GM12878 (cell line): ENCODE data around the gene DNASE1L3. TPM values are rescaled to one million over a fixed set of nuclear protein-coding genes. Genes with fewer than 3 reads are reported as not detected.

Experiments
- ATAC-seq: fragments of 200-7000 bp; cut with Tn5 transposase; 3 replicates; pipeline ENCODE4 v1.9.1; 2020; ENCODE audit warnings: mild to moderate bottlenecking, moderate library complexity
- BruUV-seq: library from RNA; stranded (reverse); fragments of 400-500 nt; replicated peaks from 2 replicates; lab custom pipeline; 2021; lab: Mats Ljungman, UMichigan
- CTCF ChIA-PET: fragments of 300-600 bp; sonication (Branson Sonifier 250); formaldehyde crosslinking; extraction: SDS; loops from one replicate; lab custom pipeline; 2021; ENCODE audit warnings: inconsistent platforms; lab: Yijun Ruan, JAX
- POLR2A ChIA-PET: fragments of 350-600 bp; formaldehyde crosslinking; extraction: SDS; loops from one replicate; lab custom pipeline; 2021; ENCODE audit warnings: inconsistent platforms; lab: Charles Lee
- RAD21 ChIA-PET: fragments of 300-600 bp; sonication (Branson Sonifier 250); formaldehyde crosslinking; loops from one replicate; lab custom pipeline; 2023; ENCODE audit warnings: antibody characterized with exemption; ENCODE audit not compliant: unreplicated experiment; lab: Charles Lee
- SMC1A ChIA-PET: fragments of 300-600 bp; sonication (Branson Sonifier 250); formaldehyde crosslinking; loops from one replicate; lab custom pipeline; 2023; ENCODE audit not compliant: unreplicated experiment, uncharacterized antibody; lab: Charles Lee
- DNase-seq: peaks from one replicate; pipeline ENCODE4 v3.0.0-alpha.2; 2011; ENCODE audit warnings: low read depth, low spot score
- FAIRE-seq: peaks from 3 replicates; lab custom pipeline; 2011; peaks lifted over from hg19 to GRCh38; lab: Jason Lieb, UNC
- H2AFZ ChIP-seq: 2 replicates; pipeline ENCODE4 v1.6.0; 2011; ENCODE audit warnings: low read depth, low read length, control low read depth; ENCODE audit not compliant: control insufficient read depth
- H3K27ac ChIP-seq: 2 replicates; pipeline ENCODE4 v1.5.1; 2011; ENCODE audit warnings: control low read depth; ENCODE audit not compliant: control insufficient read depth, insufficient read depth
- H3K27me3 ChIP-seq, 2 experiments: replicated peaks in 1 of 2; 2 replicates each; pipeline versions ENCODE4 v1.6.0 to v1.6.1; 2011; ENCODE audit warnings: low read length in 1 of 2; ENCODE audit not compliant: control insufficient read depth in 2 of 2, insufficient read depth in 2 of 2
- H3K36me3 ChIP-seq, 2 experiments: 2 replicates each; pipeline ENCODE4 v1.5.1; 2011; ENCODE audit warnings: low read length in 1 of 2; ENCODE audit not compliant: control insufficient read depth in 2 of 2, insufficient read depth in 2 of 2
- H3K4me1 ChIP-seq: 2 replicates; pipeline ENCODE4 v1.6.1; 2011; ENCODE audit warnings: mild to moderate bottlenecking, low read length, moderate library complexity, mixed read lengths; ENCODE audit not compliant: control insufficient read depth, insufficient read depth
- H3K4me2 ChIP-seq: 2 replicates; pipeline ENCODE4 v1.6.0; 2011; ENCODE audit warnings: control low read depth; ENCODE audit not compliant: control insufficient read depth, insufficient read depth
- H3K4me3 ChIP-seq: fragments of 200-600 bp; sonication (generic); 2 replicates; pipeline ENCODE4 v1.5.1; 2016
- H3K79me2 ChIP-seq: 2 replicates; pipeline ENCODE4 v1.6.0; 2011; ENCODE audit warnings: low read length; ENCODE audit not compliant: control insufficient read depth, insufficient read depth
- H3K9ac ChIP-seq: 2 replicates; pipeline ENCODE4 v1.8.0; 2011; ENCODE audit warnings: low read length, control low read depth, mixed read lengths; ENCODE audit not compliant: control insufficient read depth, insufficient read depth
- H3K9me3 ChIP-seq: replicated peaks from 3 replicates; pipeline ENCODE4 v1.5.1; 2011; ENCODE audit warnings: mild to moderate bottlenecking, low read length; ENCODE audit not compliant: control insufficient read depth, insufficient read depth
- H4K20me1 ChIP-seq: 2 replicates; pipeline ENCODE4 v1.6.0; 2011; ENCODE audit not compliant: control insufficient read depth, insufficient read depth
- HCFC1 ChIP-seq: fragments of 150-350 bp; IDR thresholded peaks from 2 replicates; pipeline ENCODE4 v1.6.1; 2014; ENCODE audit warnings: low read length
- NBN ChIP-seq: fragments of 450-650 bp; IDR thresholded peaks from 2 replicates; pipeline ENCODE4 v1.6.1; 2016
- NR2C1 ChIP-seq: fragments of 450-650 bp; IDR thresholded peaks from 2 replicates; pipeline ENCODE4 v1.6.1; 2017; ENCODE audit warnings: antibody characterized with exemption, mild to moderate bottlenecking, moderate library complexity
- PAX5 ChIP-seq: IDR thresholded peaks from 2 replicates; pipeline ENCODE4 v1.6.1; 2011; ENCODE audit warnings: low read depth, low read length, borderline replicate concordance
- SMAD1 ChIP-seq: fragments of 450-650 bp; IDR thresholded peaks from 2 replicates; pipeline ENCODE4 v1.6.1; 2018; ENCODE audit warnings: mild to moderate bottlenecking, low read depth; ENCODE audit not compliant: partially characterized antibody
- WGBS: methylation state at CpG from one replicate; pipeline ENCODE4 v1.1.6; 2016; ENCODE audit warnings: low lambda C conversion rate; ENCODE audit not compliant: insufficient replicate concordance, insufficient coverage; ENCODE audit errors: missing lambda C conversion rate; 5-methylcytosine and 5-hydroxymethylcytosine counted together
- in situ Hi-C: fragments of 300-500 bp; cut with MboI; formaldehyde crosslinking; loops from 9 replicates; pipeline ENCODE4 v1.14.3; 2018; ENCODE audit warnings: mixed read lengths
- intact Hi-C: fragments of 100-400 bp; cut with micrococcal nuclease; formaldehyde crosslinking; loops from one replicate; pipeline ENCODE4 v1.14.2; 2022; ENCODE audit not compliant: unreplicated experiment
- polyA plus RNA-seq, 11 experiments: library from polyadenylated mRNA; depleted of rRNA in 4 of 11; unstranded in 6 of 11; stranded (reverse) in 5 of 11; fragments of >200 nt; fragmentation: Nextera tagmentation in 4 of 11; fragmentation: Illumina TruSeq in 1 of 11; extraction: Ambion mirVana in 4 of 11; extraction: Trizol in 1 of 11; gene quantifications; 1 replicate in 1 of 11; 2 replicates in 10 of 11; pipeline versions ENCODE4 v1.2.1 to v1.2.3, GENCODE V29; 2011 to 2016; ENCODE audit warnings: inconsistent platforms in 2 of 11, missing spikeins in 2 of 11, low read depth in 1 of 11
- total RNA-seq, 4 experiments: library from RNA; depleted of rRNA in 3 of 4; stranded (reverse); fragments of >200 nt in 3 of 4; fragmentation: Illumina TruSeq in 1 of 4; extraction: Trizol in 1 of 4; gene quantifications; 2 replicates each; pipeline versions ENCODE4 v1.2.1 to v1.2.3, GENCODE V29; 2013 to 2021
- TF ChIP-seq, protein P1 (sequence below): fragments of 150-350 bp; IDR thresholded peaks from 2 replicates; pipeline ENCODE4 v1.6.1; 2014; ENCODE audit warnings: mild to moderate bottlenecking, low read depth, low read length
- TF ChIP-seq, protein P2 (sequence below): IDR thresholded peaks from 2 replicates; pipeline ENCODE4 v1.6.1; 2012; ENCODE audit warnings: improper control_type of control experiment, low read depth, low read length; ENCODE audit not compliant: insufficient replicate concordance

DNASE1L3 gene
- total and polyA plus RNA-seq, 10 of the 15 experiments (the other 5 are each of a cell fraction or from before 2014, with no cell fraction given) = 3.2 to 72.1 (median 6.3) TPM

GRCh38 chr3:58260261-58260731 lies 49.5 kb upstream of the DNASE1L3 start:
- ChIA-PET RAD21 (interaction anchor here (0.7 to 1.4 kb wide), 2 partner anchors 20 to 64 kb away, joined by 3 read pairs; no protein-coding TSS in a partner anchor), POLR2A (no interaction called here), SMC1A (interaction anchor here (1.5 kb wide), 2 partner anchors 10 to 43 kb away, joined by 5 to 8 read pairs; no protein-coding TSS in a partner anchor), CTCF (interaction anchor here (0.7 kb wide), 1 partner anchor 11 kb away, joined by 3 read pairs; no protein-coding TSS in a partner anchor)
- Histone ChIP-seq H3K9me3 (no peaks in the 10 kb centered on the region), H3K4me2 (no peak overlapping the region), H3K79me2 (no peaks in the 10 kb centered on the region), H4K20me1 (no peaks in the 10 kb centered on the region), H3K9ac (no peak overlapping the region), H3K36me3 (peaks cover 0 to 12% of the 10 kb centered on the region in 2 experiments; a peak in 2 of 4 replicates), H2AFZ (no peak overlapping the region), H3K4me3 (no peak overlapping the region), H3K27me3 (no peaks in the 10 kb centered on the region), H3K4me1 (no peaks in the 10 kb centered on the region), H3K27ac (no peak overlapping the region)
- ATAC-seq (no peak), DNase-seq (no peak), FAIRE-seq (peak; percentile 7)
- TF ChIP-seq PAX5 = no peak
- TF ChIP-seq, protein P1, sequence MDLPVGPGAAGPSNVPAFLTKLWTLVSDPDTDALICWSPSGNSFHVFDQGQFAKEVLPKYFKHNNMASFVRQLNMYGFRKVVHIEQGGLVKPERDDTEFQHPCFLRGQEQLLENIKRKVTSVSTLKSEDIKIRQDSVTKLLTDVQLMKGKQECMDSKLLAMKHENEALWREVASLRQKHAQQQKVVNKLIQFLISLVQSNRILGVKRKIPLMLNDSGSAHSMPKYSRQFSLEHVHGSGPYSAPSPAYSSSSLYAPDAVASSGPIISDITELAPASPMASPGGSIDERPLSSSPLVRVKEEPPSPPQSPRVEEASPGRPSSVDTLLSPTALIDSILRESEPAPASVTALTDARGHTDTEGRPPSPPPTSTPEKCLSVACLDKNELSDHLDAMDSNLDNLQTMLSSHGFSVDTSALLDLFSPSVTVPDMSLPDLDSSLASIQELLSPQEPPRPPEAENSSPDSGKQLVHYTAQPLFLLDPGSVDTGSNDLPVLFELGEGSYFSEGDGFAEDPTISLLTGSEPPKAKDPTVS = no peak
- TF ChIP-seq HCFC1 = no peak
- TF ChIP-seq SMAD1 = no peak
- TF ChIP-seq NBN = no peak
- no peak for TF ChIP-seq NR2C1
- TF ChIP-seq, protein P2, sequence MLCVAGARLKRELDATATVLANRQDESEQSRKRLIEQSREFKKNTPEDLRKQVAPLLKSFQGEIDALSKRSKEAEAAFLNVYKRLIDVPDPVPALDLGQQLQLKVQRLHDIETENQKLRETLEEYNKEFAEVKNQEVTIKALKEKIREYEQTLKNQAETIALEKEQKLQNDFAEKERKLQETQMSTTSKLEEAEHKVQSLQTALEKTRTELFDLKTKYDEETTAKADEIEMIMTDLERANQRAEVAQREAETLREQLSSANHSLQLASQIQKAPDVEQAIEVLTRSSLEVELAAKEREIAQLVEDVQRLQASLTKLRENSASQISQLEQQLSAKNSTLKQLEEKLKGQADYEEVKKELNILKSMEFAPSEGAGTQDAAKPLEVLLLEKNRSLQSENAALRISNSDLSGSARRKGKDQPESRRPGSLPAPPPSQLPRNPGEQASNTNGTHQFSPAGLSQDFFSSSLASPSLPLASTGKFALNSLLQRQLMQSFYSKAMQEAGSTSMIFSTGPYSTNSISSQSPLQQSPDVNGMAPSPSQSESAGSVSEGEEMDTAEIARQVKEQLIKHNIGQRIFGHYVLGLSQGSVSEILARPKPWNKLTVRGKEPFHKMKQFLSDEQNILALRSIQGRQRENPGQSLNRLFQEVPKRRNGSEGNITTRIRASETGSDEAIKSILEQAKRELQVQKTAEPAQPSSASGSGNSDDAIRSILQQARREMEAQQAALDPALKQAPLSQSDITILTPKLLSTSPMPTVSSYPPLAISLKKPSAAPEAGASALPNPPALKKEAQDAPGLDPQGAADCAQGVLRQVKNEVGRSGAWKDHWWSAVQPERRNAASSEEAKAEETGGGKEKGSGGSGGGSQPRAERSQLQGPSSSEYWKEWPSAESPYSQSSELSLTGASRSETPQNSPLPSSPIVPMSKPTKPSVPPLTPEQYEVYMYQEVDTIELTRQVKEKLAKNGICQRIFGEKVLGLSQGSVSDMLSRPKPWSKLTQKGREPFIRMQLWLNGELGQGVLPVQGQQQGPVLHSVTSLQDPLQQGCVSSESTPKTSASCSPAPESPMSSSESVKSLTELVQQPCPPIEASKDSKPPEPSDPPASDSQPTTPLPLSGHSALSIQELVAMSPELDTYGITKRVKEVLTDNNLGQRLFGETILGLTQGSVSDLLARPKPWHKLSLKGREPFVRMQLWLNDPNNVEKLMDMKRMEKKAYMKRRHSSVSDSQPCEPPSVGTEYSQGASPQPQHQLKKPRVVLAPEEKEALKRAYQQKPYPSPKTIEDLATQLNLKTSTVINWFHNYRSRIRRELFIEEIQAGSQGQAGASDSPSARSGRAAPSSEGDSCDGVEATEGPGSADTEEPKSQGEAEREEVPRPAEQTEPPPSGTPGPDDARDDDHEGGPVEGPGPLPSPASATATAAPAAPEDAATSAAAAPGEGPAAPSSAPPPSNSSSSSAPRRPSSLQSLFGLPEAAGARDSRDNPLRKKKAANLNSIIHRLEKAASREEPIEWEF = no peak
- intact Hi-C loops = no loop called here
- WGBS = 48% methylated on average over 6 of the region's 6 CpGs
- BruUV-seq = no TSS peak
- in situ Hi-C loops = no loop called here
